Right ventricle myocardium inferior (tissue), 1 donor: ENCODE measurements around the gene HIGD1B. TPM values are rescaled to one million over a fixed set of nuclear protein-coding genes. Genes with fewer than 3 reads are reported as not detected.

Source experiments
- ATAC-seq: fragments of 200-7000 bp; cut with Tn5 transposase; one replicate; pipeline ENCODE4 v1.9.1; 2020; ENCODE audit warnings: mild to moderate bottlenecking, moderate library complexity
- DNase-seq: peaks from one replicate; pipeline ENCODE4 v3.0.0; 2021; ENCODE audit errors: missing footprints
- intact Hi-C: fragments of 100-400 bp; cut with DNase I; formaldehyde crosslinking; loops from one replicate; pipeline ENCODE4 v1.11.0; 2022
- total RNA-seq: library from RNA; stranded (reverse); fragmentation: NEBNext Ultra II Directional; extraction: Animal tissue kit (Norgen Biotek cat#: 25700); gene quantifications from one replicate; pipeline ENCODE4 v1.2.1, GENCODE V29; 2021
- donor health status: DM: no; HTN: yes; CAD: no; lungs with severe emphysema.

HIGD1B gene
- total RNA-seq, 1 donor from 2014 or later: 20.4 TPM

GRCh38 chr17:44830359-44831288, 17.1 kb upstream of the HIGD1B start:
- ATAC-seq (peak; percentile 38), DNase-seq (no peak)
- intact Hi-C loops: loop anchor here (5.0 kb wide), 1 partner anchor 37 kb away; no protein-coding TSS in a partner anchor

- no peak for DNase-seq
- intact Hi-C loops: loop anchor here (5.0 kb wide), 1 partner anchor 36 kb away; no protein-coding TSS in a partner anchor
- ATAC-seq: peak; percentile 26
These were observed 16.3 kb upstream of the HIGD1B start for GRCh38 chr17:44831371-44831770.

- intact Hi-C loops: loop anchor here (5.0 kb wide), 1 partner anchor 34 kb away; no protein-coding TSS in a partner anchor
- DNase-seq (no peak), ATAC-seq (no peak)
These were observed 14.9 kb upstream of the HIGD1B start for GRCh38 chr17:44832805-44833204.

- no peak for ATAC-seq
- intact Hi-C loops: no loop called here
- no peak for DNase-seq
These were observed 10.5 kb upstream of the HIGD1B start for GRCh38 chr17:44837196-44837595.

- DNase-seq (no peak), ATAC-seq (no peak)
- intact Hi-C loops: no loop called here
These were observed 7.4 kb upstream of the HIGD1B start for GRCh38 chr17:44840274-44840673.

- DNase-seq (no peak), ATAC-seq (no peak)
- intact Hi-C loops: no loop called here
These were observed 6.7 kb upstream of the HIGD1B start for GRCh38 chr17:44840936-44841335.

GRCh38 chr17:44842748-44843147, 4.9 kb upstream of the HIGD1B start:
- DNase-seq: no peak
- intact Hi-C loops: no loop called here
- peak; percentile 77 for ATAC-seq

- intact Hi-C loops: no loop called here
- DNase-seq (no peak), ATAC-seq (peak; percentile 68)
These were observed 3.3 kb upstream of the HIGD1B start for GRCh38 chr17:44844390-44844830.

- DNase-seq (no peak), ATAC-seq (no peak)
- intact Hi-C loops: no loop called here
These were observed 1.5 kb upstream of the HIGD1B start for GRCh38 chr17:44846206-44846605.

- intact Hi-C loops: no loop called here
- ATAC-seq (no peak), DNase-seq (no peak)
These were observed 643 bp downstream of the HIGD1B start for GRCh38 chr17:44848257-44848795.

- DNase-seq: no peak
- intact Hi-C loops: no loop called here
- ATAC-seq: no peak
These were observed 1.3 kb downstream of the HIGD1B start for GRCh38 chr17:44848961-44849489.

GRCh38 chr17:44850025-44850424, 2.3 kb downstream of the HIGD1B start:
- ATAC-seq: no peak

GRCh38 chr17:44850612-44851011, 2.9 kb downstream of the HIGD1B start:
- no peak for DNase-seq
- intact Hi-C loops: no loop called here
- peak; percentile 53 for ATAC-seq

More at GRCh38 chr17:44850025-44850424, 2.3 kb downstream of the HIGD1B start:
- no peak for DNase-seq
- intact Hi-C loops: no loop called here

- DNase-seq (no peak), ATAC-seq (no peak)
- intact Hi-C loops: no loop called here
These were observed 6.5 kb downstream of the HIGD1B start for GRCh38 chr17:44854192-44854591.

GRCh38 chr17:44859701-44860100, 12.0 kb downstream of the HIGD1B start:
- ATAC-seq (no peak), DNase-seq (no peak)
- intact Hi-C loops: no loop called here

GRCh38 chr17:44862278-44862914, 14.7 kb downstream of the HIGD1B start:
- ATAC-seq: no peak
- intact Hi-C loops: no loop called here
- DNase-seq: no peak

- intact Hi-C loops: no loop called here
- no peak for DNase-seq
- ATAC-seq: no peak
These were observed 15.6 kb downstream of the HIGD1B start for GRCh38 chr17:44863061-44863918.

- no peak for ATAC-seq
- intact Hi-C loops: loop anchor here (1.0 to 5.0 kb wide), 3 partner anchors 33 to 90 kb away; partner anchors contain the start of gene GJC1
- DNase-seq: no peak
These were observed 17.1 kb downstream of the HIGD1B start for GRCh38 chr17:44864831-44865230.
